Right lobe of liver (tissue), 4 donors: Measurements from ENCODE around the gene LURAP1L.

Source experiments
- POLR2A ChIP-seq: fragments of 450-650 bp; IDR thresholded peaks from one replicate; pipeline ENCODE4 v1.6.1; 2017; ENCODE audit warnings: antibody characterized with exemption, mild to moderate bottlenecking
- TF ChIP-seq, protein P1 (sequence below), 4 donors: fragments of 200-600 bp in 3 of 4; fragments of 450-650 bp in 1 of 4; IDR thresholded peaks; one replicate each; pipeline versions ENCODE4 v1.5.1 to v1.8.0; 2016 to 2022; ENCODE audit warnings: antibody characterized with exemption in 4 of 4, mild to moderate bottlenecking in 2 of 4
- donor health status: DM: no; HTN: no; CAD: no.
- donor health status: DM: no; HTN: no; CAD: no.
- donor health status: DM: no; HTN: yes; CAD: no.

DNA sequence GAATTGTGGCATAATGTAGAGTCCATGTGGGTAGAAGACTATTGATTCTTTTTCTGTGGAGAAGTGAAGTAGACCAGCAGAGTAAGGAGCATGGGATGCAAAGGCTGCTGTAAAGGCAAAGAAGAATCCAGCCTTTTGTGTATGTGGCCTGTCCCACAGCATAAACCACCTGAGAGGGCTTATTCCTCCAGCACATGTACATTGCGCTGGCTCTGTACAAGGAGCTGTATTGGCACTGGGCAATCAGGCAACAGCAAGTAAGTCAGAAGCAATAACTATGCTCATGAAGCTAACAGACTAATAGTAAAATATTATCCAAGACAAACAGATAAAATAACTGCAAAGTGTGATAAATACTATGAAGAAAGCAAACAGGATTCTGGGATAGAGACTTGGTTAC lies 86.2 kb downstream of the LURAP1L start:
- TF ChIP-seq POLR2A: no peak
- TF ChIP-seq, protein P1, sequence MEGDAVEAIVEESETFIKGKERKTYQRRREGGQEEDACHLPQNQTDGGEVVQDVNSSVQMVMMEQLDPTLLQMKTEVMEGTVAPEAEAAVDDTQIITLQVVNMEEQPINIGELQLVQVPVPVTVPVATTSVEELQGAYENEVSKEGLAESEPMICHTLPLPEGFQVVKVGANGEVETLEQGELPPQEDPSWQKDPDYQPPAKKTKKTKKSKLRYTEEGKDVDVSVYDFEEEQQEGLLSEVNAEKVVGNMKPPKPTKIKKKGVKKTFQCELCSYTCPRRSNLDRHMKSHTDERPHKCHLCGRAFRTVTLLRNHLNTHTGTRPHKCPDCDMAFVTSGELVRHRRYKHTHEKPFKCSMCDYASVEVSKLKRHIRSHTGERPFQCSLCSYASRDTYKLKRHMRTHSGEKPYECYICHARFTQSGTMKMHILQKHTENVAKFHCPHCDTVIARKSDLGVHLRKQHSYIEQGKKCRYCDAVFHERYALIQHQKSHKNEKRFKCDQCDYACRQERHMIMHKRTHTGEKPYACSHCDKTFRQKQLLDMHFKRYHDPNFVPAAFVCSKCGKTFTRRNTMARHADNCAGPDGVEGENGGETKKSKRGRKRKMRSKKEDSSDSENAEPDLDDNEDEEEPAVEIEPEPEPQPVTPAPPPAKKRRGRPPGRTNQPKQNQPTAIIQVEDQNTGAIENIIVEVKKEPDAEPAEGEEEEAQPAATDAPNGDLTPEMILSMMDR (IDR thresholded peaks at IDR 0.05): no peak
